DOHH2 (cell line): Measurements from ENCODE around the gene VPS4B.

ENCODE experiments used
- H3F3A ChIP-seq: fragments of 200-600 bp; sonication (generic), shearing (Covaris generic); 2 replicates; pipeline ENCODE4 v1.6.0; 2016; ENCODE audit warnings: antibody characterized with exemption, mild to moderate bottlenecking; ENCODE audit not compliant: control insufficient read depth, insufficient read depth
- H3K27ac ChIP-seq: fragments of 200-600 bp; sonication (generic); 2 replicates; pipeline ENCODE4 v1.5.1; 2014; ENCODE audit warnings: low read depth, mild to moderate bottlenecking, low read length, moderate library complexity
- H3K27me3 ChIP-seq: fragments of 200-600 bp; sonication (generic); 2 replicates; pipeline ENCODE4 v1.6.1; 2014; ENCODE audit warnings: mild to moderate bottlenecking, low read length, mixed read lengths; ENCODE audit not compliant: control insufficient read depth
- H3K36me3 ChIP-seq: fragments of 200-600 bp; sonication (generic); 2 replicates; pipeline ENCODE4 v1.6.1; 2014; ENCODE audit warnings: mild to moderate bottlenecking, low read length, moderate library complexity, mixed read lengths; ENCODE audit not compliant: control insufficient read depth
- H3K4me1 ChIP-seq: fragments of 200-600 bp; sonication (generic); 2 replicates; pipeline ENCODE4 v1.6.1; 2014; ENCODE audit warnings: mild to moderate bottlenecking, low read length, mixed read lengths; ENCODE audit not compliant: control insufficient read depth
- H3K4me2 ChIP-seq: fragments of 200-600 bp; sonication (generic); 2 replicates; pipeline ENCODE4 v1.6.0; 2014; ENCODE audit warnings: mild to moderate bottlenecking, low read length, moderate library complexity
- H3K4me3 ChIP-seq: fragments of 200-600 bp; sonication (generic); 2 replicates; pipeline ENCODE4 v1.5.1; 2014; ENCODE audit warnings: mild to moderate bottlenecking, low read length, mixed read lengths
- H3K79me2 ChIP-seq: fragments of 200-600 bp; sonication (generic); 2 replicates; pipeline ENCODE4 v1.6.1; 2014; ENCODE audit warnings: mild to moderate bottlenecking, low read length, mixed read lengths; ENCODE audit not compliant: control insufficient read depth
- H3K9me2 ChIP-seq: fragments of 200-600 bp; sonication (generic); replicated peaks from 2 replicates; pipeline ENCODE4 v1.6.1; 2014; ENCODE audit warnings: mild to moderate bottlenecking, low read length, mixed read lengths; ENCODE audit not compliant: control insufficient read depth
- H3K9me3 ChIP-seq: fragments of 200-600 bp; sonication (generic); 2 replicates; pipeline ENCODE4 v1.6.1; 2014; ENCODE audit warnings: antibody characterized with exemption, low read length, mixed read lengths; ENCODE audit not compliant: control insufficient read depth, insufficient read depth
- H4K20me1 ChIP-seq: fragments of 200-600 bp; sonication (generic); 2 replicates; pipeline ENCODE4 v1.6.0; 2014; ENCODE audit warnings: low read depth, mild to moderate bottlenecking, antibody characterized with exemption, low read length, moderate library complexity; ENCODE audit not compliant: control insufficient read depth, insufficient read depth
- CTCF ChIP-seq: fragments of 200-600 bp; sonication (generic); IDR thresholded peaks from one replicate; pipeline ENCODE4 v1.5.1; 2014; ENCODE audit warnings: antibody characterized with exemption, mild to moderate bottlenecking, low read depth, low read length; ENCODE audit not compliant: poor library complexity, severe bottlenecking
- EZH2phosphoT487 ChIP-seq: fragments of 200-600 bp; sonication (generic); IDR thresholded peaks from 2 replicates; pipeline ENCODE4 v1.6.1; 2017; ENCODE audit warnings: borderline replicate concordance, mild to moderate bottlenecking, antibody characterized with exemption, low read length, moderate library complexity, mixed read lengths

Gene VPS4B

GRCh38 chr18:63374540-63374939 is 47.7 kb downstream of the VPS4B start:
- H3K79me2 ChIP-seq, result no peaks in the 10 kb centered on the region
- H3K27ac ChIP-seq, result no peak overlapping the region
- H3F3A ChIP-seq, result peaks cover 3% of the 10 kb centered on the region; the same call in 1 of the 2 replicates
- TF ChIP-seq CTCF, result no peak
- TF ChIP-seq EZH2phosphoT487, result no peak
- H3K4me2 ChIP-seq, result no peak overlapping the region
- H4K20me1 ChIP-seq, result no peaks in the 10 kb centered on the region
- no peaks in the 10 kb centered on the region for H3K36me3 ChIP-seq
- H3K9me2 ChIP-seq, result no peaks in the 10 kb centered on the region
- H3K27me3 ChIP-seq, result peaks cover 5% of the 10 kb centered on the region
- peaks cover 5% of the 10 kb centered on the region for H3K4me1 ChIP-seq
- H3K9me3 ChIP-seq, result no peaks in the 10 kb centered on the region
- H3K4me3 ChIP-seq, result no peak overlapping the region

- Histone ChIP-seq H4K20me1 (no peaks in the 10 kb centered on the region), H3K4me1 (peaks cover 7% of the 10 kb centered on the region), H3F3A (no peaks in the 10 kb centered on the region), H3K79me2 (no peaks in the 10 kb centered on the region), H3K27ac (no peak overlapping the region), H3K9me2 (no peaks in the 10 kb centered on the region), H3K27me3 (peaks cover 5% of the 10 kb centered on the region), H3K9me3 (no peaks in the 10 kb centered on the region), H3K4me2 (no peak overlapping the region), H3K36me3 (no peaks in the 10 kb centered on the region), H3K4me3 (no peak overlapping the region)
- no peak for TF ChIP-seq CTCF
- no peak for TF ChIP-seq EZH2phosphoT487
These were observed 49.1 kb downstream of the VPS4B start for GRCh38 chr18:63373161-63373560.

- Histone ChIP-seq H3K36me3 (peaks cover 3% of the 10 kb centered on the region; the same call in 1 of the 2 replicates), H4K20me1 (no peaks in the 10 kb centered on the region), H3F3A (peaks cover 4% of the 10 kb centered on the region), H3K9me2 (no peaks in the 10 kb centered on the region), H3K4me1 (peaks cover 26% of the 10 kb centered on the region), H3K79me2 (peaks cover 23% of the 10 kb centered on the region), H3K4me2 (no peak overlapping the region), H3K4me3 (no peak overlapping the region), H3K9me3 (no peaks in the 10 kb centered on the region), H3K27me3 (no peaks in the 10 kb centered on the region), H3K27ac (no peak overlapping the region)
- TF ChIP-seq EZH2phosphoT487 (no peak), CTCF (no peak)
These were observed 53.7 kb downstream of the VPS4B start for GRCh38 chr18:63368611-63369010.
